SK-N-SH (cell line): ENCODE measurements around the gene KCTD12. TPM values are rescaled to one million over a fixed set of nuclear protein-coding genes. Genes with fewer than 3 reads are reported as not detected.

Experiments
- CTCF ChIA-PET: fragments of 300-600, 350-600 bp; formaldehyde crosslinking; extraction: SDS; loops from one replicate; lab custom pipeline; 2021; lab: Yijun Ruan, JAX
- POLR2A ChIA-PET: fragments of 350-600 bp; sonication (Branson Sonifier 250); formaldehyde crosslinking; extraction: SDS; loops from one replicate; lab custom pipeline; 2020; ENCODE audit warnings: antibody characterized with exemption, inconsistent platforms; lab: Yijun Ruan, JAX
- DNase-seq: peaks from one replicate; pipeline ENCODE4 v3.0.0; 2012
- H2AFZ ChIP-seq: fragments of 200-600 bp; sonication (generic); 2 replicates; pipeline ENCODE4 v1.8.1; 2016; ENCODE audit warnings: antibody characterized with exemption, mild to moderate bottlenecking, low read depth
- H3F3A ChIP-seq: fragments of 200-600 bp; sonication (generic); replicated peaks from 2 replicates; pipeline ENCODE3; 2016; ENCODE audit warnings: antibody characterized with exemption, mild to moderate bottlenecking; ENCODE audit not compliant: insufficient read depth
- H3K27ac ChIP-seq, 2 experiments: fragments of 200-500 bp in 1 of 2; fragments of 200-600 bp in 1 of 2; sonication (Bioruptor generic) in 1 of 2; sonication (generic), shearing (Covaris generic) in 1 of 2; 2 replicates each; pipeline versions ENCODE4 v1.5.1 to v1.6.1; 2014 to 2016; ENCODE audit warnings: low read depth in 2 of 2, inconsistent platforms in 1 of 2, low read length in 1 of 2, mild to moderate bottlenecking in 1 of 2, mixed read lengths in 1 of 2
- H3K27me3 ChIP-seq: fragments of 200-600 bp; sonication (generic), shearing (Covaris generic); 2 replicates; pipeline ENCODE4 v1.6.1; 2016; ENCODE audit warnings: mixed run types; ENCODE audit not compliant: insufficient read depth
- H3K36me3 ChIP-seq, 2 experiments: fragments of 200-500 bp in 1 of 2; fragments of 200-600 bp in 1 of 2; sonication (Bioruptor generic) in 1 of 2; sonication (generic) in 1 of 2; replicated peaks in 1 of 2; 2 replicates each; pipeline versions ENCODE3 to v1.5.1; 2014 to 2016; ENCODE audit warnings: low read length in 1 of 2, mild to moderate bottlenecking in 1 of 2; ENCODE audit not compliant: insufficient read depth in 2 of 2, control insufficient read depth in 1 of 2
- H3K4me1 ChIP-seq, 2 experiments: fragments of 200-500 bp in 1 of 2; fragments of 200-600 bp in 1 of 2; sonication (Bioruptor generic) in 1 of 2; sonication (generic), shearing (Covaris generic) in 1 of 2; 2 replicates each; pipeline versions ENCODE4 v1.5.1 to v1.6.1; 2014 to 2016; ENCODE audit warnings: low read depth in 1 of 2, low read length in 1 of 2, mixed run types in 1 of 2; ENCODE audit not compliant: insufficient read depth in 2 of 2, control insufficient read depth in 1 of 2
- H3K4me2 ChIP-seq: fragments of 200-600 bp; sonication (generic), shearing (Covaris generic); 2 replicates; pipeline ENCODE4 v1.6.1; 2017; ENCODE audit warnings: mixed run types
- H3K4me3 ChIP-seq, 2 experiments: fragments of 200-500 bp in 1 of 2; fragments of 200-600 bp in 1 of 2; sonication (Bioruptor generic) in 1 of 2; sonication (generic), shearing (Covaris generic) in 1 of 2; 2 replicates each; pipeline versions ENCODE4 v1.5.1 to v1.8.1; 2014 to 2016; ENCODE audit warnings: low read depth in 2 of 2, inconsistent platforms in 1 of 2, low read length in 1 of 2, mild to moderate bottlenecking in 1 of 2, mixed read lengths in 1 of 2, moderate library complexity in 1 of 2
- H3K79me2 ChIP-seq: fragments of 200-600 bp; sonication (generic); 2 replicates; pipeline ENCODE4 v1.8.1; 2017; ENCODE audit warnings: mild to moderate bottlenecking; ENCODE audit not compliant: insufficient read depth
- H3K9ac ChIP-seq: fragments of 200-600 bp; sonication (generic); 2 replicates; pipeline ENCODE4 v1.6.1; 2017; ENCODE audit warnings: mixed run types
- H3K9me2 ChIP-seq: fragments of 200-600 bp; sonication (generic); 2 replicates; pipeline ENCODE4 v1.6.1; 2017; ENCODE audit warnings: mixed run types
- H3K9me3 ChIP-seq: fragments of 200-600 bp; sonication (generic); 2 replicates; pipeline ENCODE4 v1.6.1; 2017; ENCODE audit warnings: mixed run types, mild to moderate bottlenecking, moderate library complexity
- H4K20me1 ChIP-seq: fragments of 200-600 bp; sonication (generic); 2 replicates; pipeline ENCODE4 v1.6.1; 2017; ENCODE audit warnings: mild to moderate bottlenecking, mixed run types; ENCODE audit not compliant: insufficient read depth
- CHD2 ChIP-seq: fragments of 150-350 bp; IDR thresholded peaks from 2 replicates; pipeline ENCODE4 v1.6.1; 2018; ENCODE audit warnings: low read length; ENCODE audit not compliant: partially characterized antibody
- CTCF ChIP-seq: fragments of 200-600 bp; sonication (generic); IDR thresholded peaks from 2 replicates; pipeline ENCODE4 v1.6.1; 2017; ENCODE audit warnings: antibody characterized with exemption, mild to moderate bottlenecking, moderate library complexity
- EZH2phosphoT487 ChIP-seq: fragments of 200-600 bp; sonication (generic); IDR thresholded peaks from 2 replicates; pipeline ENCODE4 v1.6.1; 2017; ENCODE audit warnings: low read depth, mixed run types, mild to moderate bottlenecking, antibody characterized with exemption, moderate library complexity, borderline replicate concordance
- FOSL2 ChIP-seq: IDR thresholded peaks from 2 replicates; pipeline ENCODE4 v1.4.0; 2012; ENCODE audit warnings: low read depth, mild to moderate bottlenecking, moderate library complexity, borderline replicate concordance
- FOXJ3 ChIP-seq: sonication (generic); formaldehyde crosslinking; IDR thresholded peaks from 2 replicates; pipeline ENCODE4 v1.5.1; 2020; ENCODE audit warnings: mild to moderate bottlenecking, missing genetic modification reagents
- FOXM1 ChIP-seq: IDR thresholded peaks from 2 replicates; pipeline ENCODE4 v1.4.0; 2012; ENCODE audit warnings: low read depth, mild to moderate bottlenecking
- IRF3 ChIP-seq: fragments of 150-350 bp; IDR thresholded peaks from 2 replicates; pipeline ENCODE4 v1.6.1; 2016; ENCODE audit warnings: mild to moderate bottlenecking, low read depth, low read length
- JUND ChIP-seq: IDR thresholded peaks from 2 replicates; pipeline ENCODE4 v1.4.0; 2012
- MEF2A ChIP-seq: IDR thresholded peaks from 2 replicates; pipeline ENCODE4 v1.4.0; 2012; ENCODE audit warnings: low read depth, borderline replicate concordance
- MXI1 ChIP-seq: IDR thresholded peaks from 2 replicates; pipeline ENCODE4 v1.6.1; 2012; ENCODE audit warnings: mild to moderate bottlenecking, low read depth, low read length, improper control_type of control experiment
- NFIC ChIP-seq: IDR thresholded peaks from 2 replicates; pipeline ENCODE4 v1.4.0; 2012; ENCODE audit warnings: borderline replicate concordance
- NRF1 ChIP-seq: IDR thresholded peaks from 2 replicates; pipeline ENCODE4 v1.6.1; 2012; ENCODE audit warnings: low read depth, mild to moderate bottlenecking, low read length
- POLR2AphosphoS5 ChIP-seq: IDR thresholded peaks from 2 replicates; pipeline ENCODE4 v1.6.1; 2012; ENCODE audit warnings: low read depth, low read length
- RAD21 ChIP-seq: IDR thresholded peaks from 2 replicates; pipeline ENCODE4 v1.6.1; 2012; ENCODE audit warnings: mild to moderate bottlenecking, low read length
- RFX5 ChIP-seq: IDR thresholded peaks from 2 replicates; pipeline ENCODE4 v1.6.1; 2012; ENCODE audit warnings: mild to moderate bottlenecking, improper control_type of control experiment, low read length
- WGBS: methylation state at CpG from one replicate; pipeline ENCODE4 v1.1.6; 2017; ENCODE audit warnings: low lambda C conversion rate; 5-methylcytosine and 5-hydroxymethylcytosine counted together
- polyA plus RNA-seq, 3 experiments: library from polyadenylated mRNA; depleted of rRNA; stranded (reverse); fragments of >200 nt; gene quantifications; 2 replicates each; pipeline ENCODE4 v1.2.3, GENCODE V29; 2012

The KCTD12 gene
- polyA plus RNA-seq, 1 of the 3 experiments (the other 2 are of a cell fraction): 1.0 TPM

GRCh38 chr13:76832258-76832988, 53.8 kb downstream of the KCTD12 start:
- Histone ChIP-seq H3K36me3 (no peaks in the 10 kb centered on the region), H4K20me1 (no peaks in the 10 kb centered on the region), H3K9ac (no peak overlapping the region), H3F3A (no peaks in the 10 kb centered on the region), H3K27ac (no peak overlapping the region), H3K4me2 (no peak overlapping the region), H3K4me3 (no peak overlapping the region), H3K79me2 (no peaks in the 10 kb centered on the region), H2AFZ (no peak overlapping the region), H3K9me2 (no peaks in the 10 kb centered on the region), H3K27me3 (no peaks in the 10 kb centered on the region), H3K9me3 (no peaks in the 10 kb centered on the region), H3K4me1 (no peaks in the 10 kb centered on the region)
- DNase-seq: no peak
- TF ChIP-seq RAD21: no peak
- TF ChIP-seq FOSL2: no peak
- no peak for TF ChIP-seq FOXJ3 (CRISPR knock-in tag)
- TF ChIP-seq CHD2: no peak
- TF ChIP-seq RFX5: no peak
- TF ChIP-seq MEF2A: no peak
- no peak for TF ChIP-seq NFIC
- TF ChIP-seq FOXM1: no peak
- TF ChIP-seq MXI1: no peak
- TF ChIP-seq CTCF: no peak
- POLR2A ChIA-PET: no interaction called here
- 70% methylated on average over 7 of the region's 7 CpGs for WGBS
- CTCF ChIA-PET: no interaction called here

DNA sequence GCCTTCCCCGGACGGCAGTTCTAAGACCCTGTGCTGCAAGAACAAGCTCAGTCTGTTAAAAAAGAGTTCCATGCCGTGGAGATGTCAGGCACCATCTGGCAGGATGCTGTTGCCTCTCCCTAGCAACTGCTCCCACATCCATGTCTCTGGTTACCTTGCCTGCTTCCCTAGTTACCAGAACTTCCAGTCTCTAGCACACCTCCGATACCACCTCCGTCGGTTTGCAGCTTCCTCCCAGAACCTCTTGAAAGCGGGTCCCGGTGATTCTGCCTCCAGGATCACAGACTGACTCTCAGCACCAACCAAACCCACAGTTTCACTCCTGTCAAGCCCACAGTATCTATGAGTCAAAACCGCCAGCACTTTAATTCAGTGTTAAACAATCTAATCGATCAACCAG, 55.4 kb downstream of the KCTD12 start:
- 82% methylated on average over 10 of the region's 10 CpGs for WGBS
- H3K27me3 ChIP-seq: no peaks in the 10 kb centered on the region
- H3K9ac ChIP-seq: no peak overlapping the region
- H3F3A ChIP-seq: no peaks in the 10 kb centered on the region
- no peak for DNase-seq
- no peaks in the 10 kb centered on the region for H3K9me2 ChIP-seq
- CTCF ChIA-PET: no interaction called here
- no peak overlapping the region for H2AFZ ChIP-seq
- no peak overlapping the region for H3K27ac ChIP-seq
- H4K20me1 ChIP-seq: no peaks in the 10 kb centered on the region
- no peaks in the 10 kb centered on the region for H3K79me2 ChIP-seq
- no peak for TF ChIP-seq POLR2AphosphoS5
- no peak for TF ChIP-seq FOXJ3 (CRISPR knock-in tag)
- TF ChIP-seq JUND: no peak
- TF ChIP-seq FOSL2: no peak
- no peak for TF ChIP-seq EZH2phosphoT487
- TF ChIP-seq IRF3: no peak
- no peak for TF ChIP-seq NRF1
- TF ChIP-seq, all 33 proteins: peak for 0
- no peaks in the 10 kb centered on the region for H3K36me3 ChIP-seq
- POLR2A ChIA-PET: no interaction called here
- H3K4me2 ChIP-seq: no peak overlapping the region
- no peak overlapping the region for H3K4me3 ChIP-seq
- H3K4me1 ChIP-seq: no peaks in the 10 kb centered on the region
- H3K9me3 ChIP-seq: no peaks in the 10 kb centered on the region

Other genes starting within 250 kb of the KCTD12 start
- not detected in 2 replicates for gene ACOD1, start 62.1 kb upstream of the KCTD12 start, polyA plus RNA-seq (2012; rRNA removed)
- gene CLN5, start 105.7 kb upstream of the KCTD12 start, polyA plus RNA-seq (2012; rRNA removed): 11.6 and 13.3 TPM in 2 replicates
- 13.6 and 19.2 TPM in 2 replicates for gene FBXL3, start 140.8 kb upstream of the KCTD12 start, polyA plus RNA-seq (2012; rRNA removed)